Measurements from ENCODE around the gene GPR55.
"Not testable (repeated sequence)": the region's sequence is repeated elsewhere in the genome, so short reads cannot be mapped to it uniquely, and the experiment has no call there.

GPR55 gene

DNA sequence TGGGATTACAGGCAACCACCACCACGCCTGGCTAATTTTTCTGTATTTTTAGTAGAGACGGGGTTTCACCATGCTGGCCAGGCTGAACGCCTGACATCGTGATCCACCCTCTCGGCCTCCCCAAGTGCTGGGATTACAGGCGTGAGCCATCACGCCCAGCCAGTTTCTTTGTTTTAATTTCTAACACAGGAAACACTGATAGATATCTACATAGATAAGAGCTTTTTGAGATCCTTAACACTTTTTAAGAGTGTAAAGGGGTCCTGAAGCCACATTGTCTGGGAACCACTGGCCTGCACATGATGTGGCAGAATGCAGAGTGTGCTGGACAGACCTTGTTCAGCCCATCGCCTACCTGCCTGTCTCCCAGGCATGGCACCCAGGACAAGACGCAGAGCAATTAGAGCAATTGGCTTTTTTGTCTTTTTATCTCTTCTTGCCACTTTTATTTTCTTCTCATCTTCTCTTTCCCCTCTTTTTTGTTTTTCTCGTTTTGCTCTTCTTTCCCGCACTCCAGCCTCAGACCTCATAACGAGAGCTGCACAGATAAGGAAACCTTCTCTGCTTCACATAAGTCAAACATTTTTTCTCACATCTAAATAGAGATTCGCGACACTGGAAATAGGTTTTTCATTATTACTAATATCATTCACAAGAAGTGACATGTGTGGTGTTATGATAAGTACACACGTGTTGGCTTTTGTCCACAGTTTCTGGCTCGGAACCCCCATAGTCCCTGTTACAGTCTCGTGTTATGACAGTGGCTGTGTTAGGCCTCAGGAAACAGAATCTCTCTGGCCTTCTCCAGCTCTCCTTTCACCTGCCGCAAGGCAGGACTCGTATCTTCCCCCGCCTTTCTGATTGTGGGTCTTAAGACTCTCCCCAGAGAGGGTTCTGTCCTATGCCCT is 25.2 kb upstream of the GPR55 start:
- DNase-seq = no peak

DNA sequence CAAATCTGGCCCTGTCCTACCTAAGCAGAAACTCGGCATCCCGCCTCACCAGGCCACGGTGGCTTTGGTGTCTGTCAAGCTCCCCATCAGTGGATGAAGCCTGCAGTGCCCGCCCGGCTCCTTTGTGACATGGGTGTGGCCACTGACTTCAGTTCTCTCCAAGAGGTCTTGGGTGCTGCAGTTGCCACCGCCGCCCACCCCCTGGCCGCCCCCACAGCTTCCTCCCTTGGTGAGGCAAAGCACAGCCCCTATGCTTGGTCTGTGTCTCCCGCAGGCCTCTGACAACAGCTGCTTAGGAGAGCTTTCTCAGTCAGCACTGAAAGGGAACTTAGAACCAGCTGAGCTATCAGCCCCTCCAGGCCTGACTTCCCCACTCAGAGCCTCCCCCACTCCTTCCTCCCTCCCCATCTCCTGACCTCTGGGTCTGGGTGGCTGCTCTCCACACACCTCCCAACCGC is 22.9 kb upstream of the GPR55 start:
- no peak for DNase-seq

DNA sequence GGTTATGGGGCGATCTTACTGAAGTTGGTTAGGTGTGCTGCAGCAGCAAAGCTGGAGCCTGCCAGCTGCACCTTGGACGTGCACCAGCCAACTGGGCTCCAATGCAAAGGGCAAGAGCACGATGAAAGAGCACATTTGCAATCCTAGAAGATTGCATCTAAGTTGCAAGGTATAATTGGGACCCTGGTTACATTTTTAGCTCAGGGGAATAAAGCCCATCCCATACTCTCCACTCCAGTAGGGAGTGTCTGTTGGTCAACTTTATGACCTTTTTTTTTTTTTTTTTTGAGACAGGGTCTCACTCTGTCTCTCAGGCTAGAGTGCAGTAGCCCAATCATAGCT is 22.2 kb upstream of the GPR55 start:
- no peak for DNase-seq

DNA sequence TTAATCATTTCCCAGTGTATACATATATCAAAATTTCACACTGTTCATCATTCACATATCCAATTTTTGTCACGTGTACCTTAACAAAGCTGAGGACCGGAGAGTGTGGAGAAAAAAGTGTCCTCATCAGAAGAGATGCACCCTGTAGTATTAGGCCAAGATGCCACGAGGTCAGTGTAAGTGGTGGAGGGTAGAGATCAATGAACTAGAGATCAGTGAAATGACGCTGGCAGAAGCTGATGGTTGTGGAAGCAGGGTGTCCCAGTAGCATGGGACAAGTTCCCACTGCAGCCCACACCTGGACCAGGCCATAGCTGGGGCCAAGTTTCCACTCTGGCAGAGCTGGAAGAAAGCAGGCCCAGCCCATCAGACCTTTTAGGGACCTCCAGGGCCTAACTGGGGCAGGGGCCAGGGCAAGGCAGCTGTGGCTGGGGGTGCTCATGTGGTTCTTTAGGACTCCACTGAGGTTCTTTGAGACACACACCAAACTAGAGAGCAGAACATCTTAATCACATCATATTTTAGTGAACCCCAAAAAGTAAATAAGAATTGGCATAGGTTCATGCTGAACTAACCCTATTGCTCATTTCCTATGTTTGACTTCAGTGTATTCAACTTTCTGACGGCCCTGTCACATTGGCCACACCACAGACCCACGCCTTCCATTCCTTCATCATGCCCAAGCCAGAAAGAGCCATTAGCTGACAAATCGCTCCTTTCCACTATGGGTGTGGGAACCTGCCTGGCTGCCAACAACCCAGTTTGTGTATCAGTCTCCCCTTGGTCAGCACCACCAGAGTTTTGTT is 21.6 kb upstream of the GPR55 start:
- no peak for DNase-seq

DNA sequence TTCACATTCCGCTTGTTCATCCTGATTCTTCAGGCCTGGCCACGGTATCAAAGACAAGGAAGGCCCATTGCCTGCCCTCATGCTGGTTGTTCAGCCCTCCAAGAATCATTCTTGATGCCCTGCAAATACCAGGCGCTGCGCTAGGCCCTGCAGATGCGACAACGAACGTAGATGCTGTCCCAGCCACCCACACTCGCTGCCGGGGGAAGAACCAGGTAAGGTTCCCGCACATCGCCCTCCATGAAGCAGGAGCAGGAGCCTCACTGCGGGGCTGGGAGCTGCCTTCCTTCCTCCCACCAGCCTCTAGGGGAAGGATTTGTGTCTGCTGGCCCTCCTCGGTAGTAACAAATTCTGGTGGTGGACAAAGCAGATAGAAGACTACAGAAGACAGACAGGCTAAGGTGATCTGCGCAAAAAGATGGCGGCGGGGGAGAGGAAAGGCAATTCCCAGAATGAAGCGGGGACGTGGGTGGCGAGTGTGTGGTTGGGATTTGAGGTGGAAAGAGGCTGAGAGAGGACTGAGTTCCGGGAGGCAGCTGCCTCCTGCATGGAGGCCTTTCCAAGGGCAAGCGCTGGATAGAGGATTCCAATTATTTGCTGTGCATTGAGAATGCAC is 19.8 kb upstream of the GPR55 start:
- DNase-seq = no peak

DNA sequence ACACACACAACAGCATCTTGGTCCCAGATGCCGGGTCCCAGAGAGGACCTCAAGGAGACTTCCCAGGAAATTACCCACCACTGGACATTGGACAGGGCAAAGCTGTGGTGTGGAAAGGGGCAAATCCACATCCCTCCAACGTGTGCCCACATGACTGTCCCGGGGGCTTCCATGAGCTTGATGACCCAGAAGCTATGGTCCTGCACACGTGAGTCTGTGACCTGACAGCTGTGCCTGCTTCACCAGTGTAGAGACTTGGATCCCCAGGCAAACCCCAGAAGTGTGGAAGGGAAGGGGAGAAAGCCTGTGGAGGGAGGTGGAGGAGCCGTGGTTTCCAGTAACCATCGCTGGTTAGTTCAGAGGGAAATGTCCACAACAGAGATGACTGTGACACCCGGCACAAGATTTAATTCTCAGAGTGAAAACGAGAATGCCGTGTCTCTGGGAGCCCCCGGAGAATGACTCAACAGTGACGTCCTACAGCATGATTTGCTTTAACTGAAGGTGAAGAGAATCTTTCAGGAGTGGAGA is 19.1 kb upstream of the GPR55 start:
- no peak for DNase-seq

DNA sequence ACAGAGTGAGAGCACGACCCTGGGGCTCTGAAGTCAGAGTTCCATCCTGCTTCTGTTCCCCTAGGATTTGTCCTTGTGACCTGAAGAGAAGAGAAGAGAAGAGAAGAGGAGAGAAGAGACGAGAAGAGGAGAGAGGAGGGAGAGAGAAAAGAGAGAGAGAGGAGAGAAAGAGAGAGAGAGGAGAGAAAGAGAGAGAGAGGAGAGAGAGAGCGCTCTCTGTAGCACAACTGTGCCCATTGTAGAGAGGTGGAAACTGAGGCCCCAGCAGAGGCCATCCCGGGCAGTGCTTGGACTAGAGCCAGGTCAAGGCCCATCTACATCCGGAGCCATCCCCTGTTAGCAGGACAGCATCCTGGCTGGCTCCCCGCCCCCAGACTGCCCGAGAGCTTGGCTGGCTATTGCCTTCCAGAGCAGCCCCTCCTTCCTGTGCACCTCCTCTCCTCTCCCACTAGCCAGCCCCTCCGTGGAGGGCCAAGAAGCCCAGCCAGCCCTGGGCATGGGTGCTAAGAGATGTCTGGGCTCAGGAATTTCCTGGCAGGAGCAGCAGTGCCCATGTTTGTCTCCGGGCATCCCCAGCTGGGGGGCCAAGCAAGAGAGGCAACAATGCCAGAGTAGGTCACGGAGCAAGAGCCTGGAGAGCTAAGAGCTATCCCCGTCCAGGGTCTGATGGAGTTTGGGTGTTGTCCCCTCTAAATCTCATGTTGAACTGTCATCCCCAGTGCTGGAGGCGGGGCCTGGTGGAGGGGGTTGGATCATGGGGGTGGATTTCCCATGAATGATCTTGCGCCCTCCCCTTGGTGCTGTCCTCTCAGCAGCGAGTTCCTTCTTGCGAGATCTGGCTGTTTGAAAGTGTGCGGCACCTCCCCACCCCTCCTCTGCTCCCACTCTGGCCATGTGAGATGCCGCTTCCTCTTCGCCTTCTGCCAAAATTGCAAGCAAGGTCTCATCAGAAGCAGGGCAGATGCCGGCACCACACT is 18.2 kb upstream of the GPR55 start:
- peak; percentile 27 to 45 for DNase-seq

DNA sequence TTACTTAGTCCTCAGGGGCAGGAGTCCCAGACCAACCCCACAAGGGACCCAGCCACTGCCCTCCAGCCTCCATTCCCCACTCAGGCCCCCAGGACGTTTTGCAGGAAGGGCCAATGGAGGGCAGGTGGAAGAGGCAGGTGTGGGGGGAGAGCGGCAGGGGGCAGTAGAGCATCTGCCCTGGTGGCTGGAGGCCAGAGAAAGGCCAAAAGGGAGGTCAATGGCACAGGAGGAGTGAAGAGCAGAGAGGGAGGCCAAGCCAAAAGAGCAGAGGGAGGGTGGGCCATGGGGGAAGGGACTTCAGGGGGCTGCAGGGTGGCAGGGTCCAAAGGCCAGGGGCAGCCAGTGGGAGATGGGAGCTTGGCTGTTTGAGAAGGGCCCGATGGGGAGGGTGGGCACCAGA is 17.3 kb upstream of the GPR55 start:
- no peak for DNase-seq

DNA sequence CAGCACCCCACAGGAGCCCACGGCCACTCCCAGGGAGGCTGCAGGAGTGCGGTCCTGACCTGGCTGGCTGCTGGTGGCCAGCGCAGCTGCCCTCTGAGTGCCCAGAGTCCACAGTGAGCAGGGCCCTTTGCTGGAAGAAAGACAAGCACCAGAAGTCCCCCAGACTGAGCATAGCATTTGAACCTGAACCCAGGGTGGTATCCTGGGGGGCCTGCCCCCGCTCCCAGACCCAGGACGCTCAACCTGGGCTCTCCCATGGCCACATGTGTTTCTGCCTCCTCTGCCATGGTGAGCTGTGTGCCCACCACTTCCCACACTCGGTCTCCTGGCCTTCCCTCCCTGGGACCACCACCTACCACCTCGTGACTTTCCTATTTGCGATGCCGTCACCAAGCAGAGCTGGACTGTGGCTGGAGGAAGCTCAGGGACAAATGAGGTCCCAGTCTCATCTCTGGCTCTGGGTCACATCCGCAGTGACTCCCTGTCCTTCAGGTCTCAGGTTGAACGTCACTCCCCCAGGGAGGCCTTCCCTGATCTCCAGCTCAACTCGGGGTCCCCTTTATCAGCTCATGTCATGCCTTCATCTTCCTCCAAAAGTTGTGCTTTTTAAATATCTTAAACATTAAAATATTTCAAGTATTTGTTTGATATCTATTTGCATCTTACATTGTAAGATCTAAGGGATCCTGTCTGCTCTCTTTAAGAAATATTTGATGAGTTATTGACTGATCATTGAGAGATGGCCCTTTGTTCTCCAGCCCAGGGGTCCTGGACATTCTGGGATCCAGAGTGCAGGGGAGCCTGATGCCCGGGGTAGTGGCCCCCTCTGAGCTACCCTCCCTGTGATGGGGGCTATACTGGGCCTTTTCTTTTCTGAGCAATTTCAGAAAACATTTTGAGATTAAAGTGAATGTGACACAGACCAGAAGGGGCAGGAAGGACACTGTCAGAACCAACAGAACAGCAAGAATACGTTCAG is 16.4 kb upstream of the GPR55 start:
- no peak for DNase-seq

DNA sequence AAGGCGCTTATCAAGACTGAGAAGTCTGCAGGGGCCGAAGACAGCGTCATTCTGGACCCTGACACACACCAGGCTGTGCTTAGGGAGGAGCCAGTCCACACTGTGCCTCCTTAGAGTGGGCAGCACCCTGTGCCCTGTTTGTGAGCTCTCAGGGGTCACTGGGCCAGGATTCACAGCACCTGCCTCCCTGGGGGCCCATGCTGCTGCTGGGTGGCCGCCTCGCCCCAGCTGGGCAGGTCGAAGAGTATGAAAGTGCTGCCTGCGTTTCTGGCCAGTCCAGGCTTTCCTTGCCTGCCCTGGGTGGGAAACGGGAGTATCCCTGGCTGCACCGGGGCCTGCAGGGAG is 15.4 kb upstream of the GPR55 start:
- no peak for DNase-seq

DNA sequence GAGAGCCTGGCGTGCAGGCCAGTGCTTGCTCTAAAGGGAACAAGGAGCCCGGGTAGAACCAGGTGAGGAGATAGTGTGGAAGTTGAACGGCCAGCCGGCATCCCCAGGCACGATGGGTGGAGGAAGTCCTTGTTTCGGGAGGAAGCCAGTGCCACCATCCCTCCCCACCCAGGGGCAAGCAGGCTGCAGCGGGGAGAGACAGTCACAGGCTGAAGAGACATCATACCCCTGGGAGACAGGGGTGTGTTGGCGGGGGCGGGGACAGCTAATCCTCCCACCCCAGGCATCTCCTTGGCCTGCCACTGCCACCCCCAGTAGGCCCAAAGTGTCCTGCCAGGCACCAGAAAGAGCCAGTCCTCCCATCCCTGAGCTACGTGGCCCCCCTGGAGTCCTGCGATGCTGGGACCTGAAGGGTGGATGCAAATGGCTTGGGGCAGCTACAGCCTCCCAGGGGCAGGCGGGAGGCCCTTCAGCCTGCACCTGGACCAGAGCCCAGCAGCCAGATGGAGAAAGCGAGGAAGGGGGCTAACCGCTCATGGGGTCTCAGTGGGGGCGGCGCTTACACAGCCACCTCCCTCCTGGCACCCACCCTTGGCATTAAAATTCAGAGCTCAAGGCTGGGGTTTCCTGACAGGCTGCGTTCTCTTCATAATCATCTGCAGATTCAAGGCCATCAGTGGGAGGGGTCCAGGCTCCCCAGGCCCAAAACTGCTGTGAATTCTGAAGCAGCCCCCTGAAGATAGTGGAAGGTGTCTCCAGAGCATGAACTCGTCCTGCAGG is 14.8 kb upstream of the GPR55 start:
- no peak for DNase-seq

DNA sequence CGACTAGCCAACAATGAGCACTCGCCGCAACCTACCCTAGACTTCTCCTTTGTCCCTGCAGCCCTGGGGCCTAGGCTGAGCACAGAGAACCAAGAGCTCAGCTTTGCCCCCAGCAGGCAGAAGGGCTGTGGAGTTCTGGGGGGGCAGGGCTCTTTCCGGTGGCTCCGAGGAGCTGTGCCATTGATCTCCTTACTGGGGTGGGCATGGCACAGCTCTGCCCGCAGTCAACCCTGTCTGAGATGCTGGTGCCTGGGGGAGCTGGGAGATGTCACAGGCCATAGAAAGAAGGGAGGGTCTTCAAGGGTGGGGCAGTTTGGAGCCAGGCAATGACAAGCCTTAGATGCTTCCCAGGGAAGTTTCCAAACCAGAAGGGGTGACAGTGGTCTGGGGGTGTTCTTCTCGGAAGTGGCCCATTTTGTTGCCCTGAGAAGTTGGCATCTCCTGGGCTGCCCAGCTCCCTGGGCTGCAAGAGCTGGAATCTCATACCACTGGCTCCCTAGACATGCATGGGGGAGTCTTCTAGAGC is 14.1 kb upstream of the GPR55 start:
- no peak for DNase-seq

DNA sequence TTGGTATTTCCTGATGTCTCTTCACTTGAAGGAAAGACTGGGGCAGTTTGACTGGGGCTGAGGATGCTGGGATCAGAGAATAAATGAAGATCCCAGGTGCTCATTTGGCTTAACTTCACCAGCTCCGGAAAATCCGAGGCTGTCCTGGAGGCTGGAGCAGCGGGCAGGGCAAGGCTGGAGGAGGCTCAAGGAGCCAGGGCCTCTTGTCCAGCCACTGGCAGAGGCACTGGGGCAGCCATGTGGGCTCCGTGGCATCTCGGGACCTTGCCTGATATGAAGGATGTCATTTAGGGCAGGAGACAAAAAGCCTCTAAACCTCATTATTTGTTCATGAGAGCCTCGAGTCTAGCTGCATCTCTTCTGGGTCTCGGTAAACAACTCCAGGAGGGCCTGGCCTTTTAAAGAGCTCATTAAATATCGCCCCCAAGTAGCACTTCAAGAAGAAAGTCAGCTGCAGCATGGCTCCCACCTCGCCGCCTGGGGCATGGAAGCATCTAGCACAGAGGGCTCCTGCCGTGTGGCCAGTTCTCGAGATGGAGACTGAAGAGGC is 13.5 kb upstream of the GPR55 start:
- no peak for DNase-seq

DNA sequence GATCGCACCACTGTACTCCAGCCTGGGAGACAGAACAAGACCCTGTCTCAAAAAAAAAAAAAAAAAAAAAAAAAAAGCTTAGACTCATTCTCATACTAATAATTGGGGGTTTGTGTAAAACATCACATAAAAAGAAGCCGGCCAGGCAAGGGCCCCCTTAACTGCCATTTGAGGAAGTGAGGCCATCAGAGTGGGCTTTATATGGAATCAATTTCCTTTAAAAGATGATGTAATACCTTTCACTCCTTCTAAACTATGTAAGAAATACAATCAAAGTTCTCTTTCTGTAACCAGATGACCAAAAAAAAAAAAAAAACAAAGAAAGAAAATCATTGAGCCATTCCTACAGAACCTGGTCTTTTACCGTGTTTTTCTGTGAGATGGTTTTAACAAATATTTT is 13.1 kb upstream of the GPR55 start:
- DNase-seq = no peak

DNA sequence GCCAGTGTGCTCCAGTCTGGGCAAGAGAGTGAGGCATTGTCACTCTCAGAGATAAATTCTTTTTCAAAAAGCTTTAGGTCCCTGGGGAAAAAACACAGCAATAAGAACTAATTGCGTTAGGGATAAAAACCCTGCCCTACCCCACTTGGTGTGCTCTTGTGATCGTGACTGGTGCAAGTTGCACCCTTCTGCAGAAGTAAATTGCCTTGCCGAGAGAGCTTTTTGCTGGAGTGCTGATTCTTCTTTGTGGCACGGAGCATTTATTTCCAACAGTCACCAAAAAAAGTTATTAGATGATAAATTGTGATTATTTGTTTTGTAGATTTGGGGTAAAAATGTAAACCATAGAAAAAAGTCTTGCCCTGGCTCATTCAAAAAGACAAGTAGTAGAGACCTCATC is 12.3 kb upstream of the GPR55 start:
- DNase-seq = no peak

DNA sequence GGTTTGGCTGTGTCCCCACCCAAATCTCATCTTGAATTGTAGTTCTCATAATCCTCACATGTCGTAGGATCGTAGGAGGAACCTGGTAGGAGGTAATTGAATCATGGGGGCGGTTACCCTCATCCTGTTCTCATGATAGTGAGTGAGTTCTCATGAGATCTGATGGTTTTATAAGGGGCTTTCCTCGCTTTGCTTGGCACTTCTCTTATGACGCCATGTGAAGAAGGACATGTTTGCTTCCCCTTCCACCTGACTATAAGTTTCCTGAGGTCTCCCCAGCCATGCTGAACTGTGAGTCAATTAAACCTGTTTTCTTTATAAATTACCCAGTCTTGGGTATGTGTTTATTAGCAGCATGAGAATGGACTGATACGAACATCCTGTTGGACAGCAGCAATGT is 11.2 kb upstream of the GPR55 start:
- DNase-seq = not testable (repeated sequence)

DNA sequence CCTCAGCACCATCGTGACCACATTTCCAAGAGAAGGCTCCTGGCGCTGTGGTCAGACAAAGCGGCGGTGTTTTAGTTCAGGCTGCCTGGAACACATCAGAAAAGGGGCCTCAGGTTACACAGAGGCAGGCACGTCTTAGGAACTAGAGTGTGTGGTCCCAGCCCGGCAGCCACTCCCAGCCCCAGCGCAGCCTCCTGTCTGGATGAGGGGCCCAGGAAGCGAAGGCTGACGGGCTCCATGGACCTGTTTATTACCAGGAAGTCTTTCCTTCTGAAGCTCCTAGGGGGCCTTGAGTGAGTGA is 10.0 kb upstream of the GPR55 start:
- DNase-seq = no peak

DNA sequence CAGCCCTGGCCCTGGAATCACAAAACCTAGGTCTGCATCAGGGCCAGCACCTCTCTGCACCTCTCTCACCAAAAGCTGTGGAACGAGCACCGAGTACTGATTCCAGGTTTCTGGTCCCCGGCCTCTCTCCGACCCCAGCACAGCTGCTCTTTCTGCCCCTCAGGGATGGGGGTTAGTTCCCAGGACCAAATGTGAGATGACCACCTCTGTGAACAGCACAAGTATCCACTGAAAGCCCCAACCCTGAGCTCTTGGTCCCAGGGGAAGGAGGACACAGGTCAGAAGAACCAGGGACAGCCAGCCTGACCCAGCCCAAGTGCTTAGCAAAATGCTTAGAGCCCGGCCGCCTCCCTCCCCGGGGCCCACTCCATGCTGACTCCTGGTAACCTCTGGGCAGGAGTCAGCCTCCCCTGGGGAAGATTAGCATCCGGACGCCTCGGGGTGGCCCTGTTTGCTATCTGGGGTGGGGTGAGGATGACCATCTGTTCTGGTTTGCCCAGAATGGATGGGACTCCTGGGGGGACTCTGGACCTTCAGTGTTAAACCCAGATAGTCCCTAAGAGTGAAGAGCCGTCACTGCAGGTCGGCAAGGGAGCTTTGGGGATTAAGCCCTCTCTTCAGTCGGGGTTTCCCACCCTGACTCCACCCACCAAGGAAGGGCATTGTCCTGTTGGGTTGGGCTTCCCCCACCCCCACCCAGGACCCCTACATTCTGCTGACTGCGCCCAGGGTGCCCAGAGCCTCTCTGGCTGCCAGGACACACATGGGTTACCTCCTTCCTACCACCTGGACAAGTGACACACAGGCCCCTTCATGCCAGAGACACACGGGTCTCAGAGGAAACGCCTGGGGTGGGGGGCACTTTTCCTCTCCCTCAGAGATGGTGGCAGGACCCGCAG is 9.4 kb upstream of the GPR55 start:
- no peak for DNase-seq

Measured in CD4-positive, alpha-beta T cell treated with Interferon alpha-2 for 1 hour (primary cell).